ENCODE results near the gene ITPR2.

DNA sequence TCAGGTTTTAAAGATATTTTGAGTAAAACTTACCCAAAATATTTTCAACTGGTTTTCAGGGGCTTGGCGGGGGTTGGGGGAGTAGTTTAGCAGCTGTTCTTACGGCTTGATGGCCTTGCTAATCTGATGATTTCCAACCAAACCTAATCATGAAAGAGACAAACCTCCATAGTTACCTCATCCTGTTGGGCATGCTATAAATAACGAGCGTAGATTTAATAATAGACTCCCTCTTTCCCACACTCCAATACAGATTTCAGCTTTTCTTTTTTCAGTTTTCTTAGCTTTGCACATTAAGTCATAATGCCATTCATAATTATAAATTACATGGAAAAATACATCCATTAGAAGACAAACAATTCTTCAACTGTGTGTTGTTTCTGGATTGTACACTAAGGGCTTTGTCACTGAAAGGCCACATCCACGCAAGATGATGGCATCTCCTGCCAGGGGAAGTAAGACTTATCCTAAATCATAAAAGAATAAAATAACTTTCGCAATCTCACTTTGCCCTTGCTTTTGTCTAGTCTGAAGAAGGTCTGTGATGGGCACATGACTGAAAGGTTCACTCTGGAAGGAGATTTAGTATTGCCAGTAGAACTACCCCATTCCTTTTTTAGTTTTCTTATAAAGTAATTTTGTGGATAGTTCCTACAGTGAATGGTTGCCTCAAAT lies 23.2 kb downstream of the ITPR2 start:
- TF ChIP-seq, protein P1, sequence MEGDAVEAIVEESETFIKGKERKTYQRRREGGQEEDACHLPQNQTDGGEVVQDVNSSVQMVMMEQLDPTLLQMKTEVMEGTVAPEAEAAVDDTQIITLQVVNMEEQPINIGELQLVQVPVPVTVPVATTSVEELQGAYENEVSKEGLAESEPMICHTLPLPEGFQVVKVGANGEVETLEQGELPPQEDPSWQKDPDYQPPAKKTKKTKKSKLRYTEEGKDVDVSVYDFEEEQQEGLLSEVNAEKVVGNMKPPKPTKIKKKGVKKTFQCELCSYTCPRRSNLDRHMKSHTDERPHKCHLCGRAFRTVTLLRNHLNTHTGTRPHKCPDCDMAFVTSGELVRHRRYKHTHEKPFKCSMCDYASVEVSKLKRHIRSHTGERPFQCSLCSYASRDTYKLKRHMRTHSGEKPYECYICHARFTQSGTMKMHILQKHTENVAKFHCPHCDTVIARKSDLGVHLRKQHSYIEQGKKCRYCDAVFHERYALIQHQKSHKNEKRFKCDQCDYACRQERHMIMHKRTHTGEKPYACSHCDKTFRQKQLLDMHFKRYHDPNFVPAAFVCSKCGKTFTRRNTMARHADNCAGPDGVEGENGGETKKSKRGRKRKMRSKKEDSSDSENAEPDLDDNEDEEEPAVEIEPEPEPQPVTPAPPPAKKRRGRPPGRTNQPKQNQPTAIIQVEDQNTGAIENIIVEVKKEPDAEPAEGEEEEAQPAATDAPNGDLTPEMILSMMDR (IDR thresholded peaks at IDR 0.05; ENCODE audit: insufficient read depth, low read length), result no peak
- TF ChIP-seq POLR2AphosphoS5 (IDR thresholded peaks at IDR 0.05; ENCODE audit: low read depth), result no peak

Measured in HL-60 (cell line).